Measurements from ENCODE around the gene SHROOM3. TPM values are rescaled to one million over a fixed set of nuclear protein-coding genes. Genes with fewer than 3 reads are reported as not detected.

SHROOM3 gene
- 12.6 and 13.7 TPM in 2 replicates for total RNA-seq

GRCh38 chr4:76434901-76435527, at the start of gene SHROOM3:
Gene SHROOM3, plus strand, starts transcription at chr4:76435229. Its CDS starts 824 bp downstream, at chr4:76436053.

GRCh38 chr4:76420762-76421581, 14.1 kb upstream of the SHROOM3 start, which contains the start of gene CCDC158:
Gene CCDC158, minus strand, starts transcription at chr4:76421141. Its CDS starts 17,934 bp downstream, at chr4:76403207.

Other genes with a start within 250 kb of the SHROOM3 start
- gene SCARB2, start 221.4 kb upstream of the SHROOM3 start, total RNA-seq = 400 and 412 TPM in 2 replicates
- gene FAM47E, start 183.5 kb upstream of the SHROOM3 start, total RNA-seq = 0.59 and 1.2 TPM in 2 replicates
- 9.8 and 11.1 TPM in 2 replicates for gene STBD1, start 128.5 kb upstream of the SHROOM3 start, total RNA-seq
- 0.59 and 1.2 TPM in 2 replicates for gene CCDC158, start 14.1 kb upstream of the SHROOM3 start, total RNA-seq